H1 (cell line): Measurements from ENCODE around the gene RPLP2.

Source experiments
- BACH1 ChIP-seq: IDR thresholded peaks from 2 replicates; pipeline ENCODE4 v1.6.1; 2012; ENCODE audit warnings: low read length, improper control_type of control experiment
- CREB1 ChIP-seq: IDR thresholded peaks from 2 replicates; pipeline ENCODE4 v1.6.1; 2012; ENCODE audit warnings: inconsistent platforms
- CTCF ChIP-seq, 3 experiments: IDR thresholded peaks; 1 replicate in 2 of 3; 2 replicates in 1 of 3; pipeline versions ENCODE4 v1.5.1 to v1.6.1; 2011; ENCODE audit warnings: low read length in 3 of 3, mild to moderate bottlenecking in 3 of 3, inconsistent platforms in 2 of 3, low read depth in 1 of 3, moderate library complexity in 1 of 3; ENCODE audit not compliant: insufficient read depth in 1 of 3; ENCODE audit errors: control extremely low read depth in 1 of 3
- EZH2 ChIP-seq: fragments of 200-600 bp; sonication (generic); IDR thresholded peaks from 2 replicates; pipeline ENCODE4 v1.7.1; 2012; ENCODE audit warnings: low read depth, mild to moderate bottlenecking, moderate library complexity, low read length, inconsistent platforms; ENCODE audit not compliant: severe bottlenecking
- JUND ChIP-seq: IDR thresholded peaks from 2 replicates; pipeline ENCODE4 v1.6.1; 2011; ENCODE audit warnings: mild to moderate bottlenecking, improper control_type of control experiment, low read length
- MAX ChIP-seq: IDR thresholded peaks from 2 replicates; pipeline ENCODE4 v1.6.1; 2012; ENCODE audit warnings: inconsistent platforms
- POLR2A ChIP-seq, 2 experiments: IDR thresholded peaks; 1 replicate in 1 of 2; 2 replicates in 1 of 2; pipeline ENCODE4 v1.6.1; 2011; ENCODE audit warnings: low read depth in 2 of 2, low read length in 2 of 2, mild to moderate bottlenecking in 2 of 2; ENCODE audit errors: control extremely low read depth in 1 of 2
- SUZ12 ChIP-seq: fragments of 200-600 bp; sonication (generic); IDR thresholded peaks from 2 replicates; pipeline ENCODE4 v1.6.1; 2012; ENCODE audit warnings: mild to moderate bottlenecking, inconsistent platforms, low read length, moderate library complexity, mixed read lengths
- TCF12 ChIP-seq: IDR thresholded peaks from 2 replicates; pipeline ENCODE4 v1.6.1; 2011; ENCODE audit warnings: low read depth, mild to moderate bottlenecking, low read length
- TF ChIP-seq, protein P1 (sequence below): IDR thresholded peaks from 2 replicates; pipeline ENCODE4 v1.6.1; 2011; ENCODE audit warnings: low read length, improper control_type of control experiment

- no peak for TF ChIP-seq EZH2
- TF ChIP-seq SUZ12: no peak
- no peak for TF ChIP-seq TCF12
- no peak for TF ChIP-seq POLR2A (IDR thresholded peaks at IDR 0.05; ENCODE audit: control extremely low read depth in 1 of 2, low read depth in 2 of 2, low read length in 2 of 2)
- no peak for TF ChIP-seq JUND
- TF ChIP-seq, protein P1, sequence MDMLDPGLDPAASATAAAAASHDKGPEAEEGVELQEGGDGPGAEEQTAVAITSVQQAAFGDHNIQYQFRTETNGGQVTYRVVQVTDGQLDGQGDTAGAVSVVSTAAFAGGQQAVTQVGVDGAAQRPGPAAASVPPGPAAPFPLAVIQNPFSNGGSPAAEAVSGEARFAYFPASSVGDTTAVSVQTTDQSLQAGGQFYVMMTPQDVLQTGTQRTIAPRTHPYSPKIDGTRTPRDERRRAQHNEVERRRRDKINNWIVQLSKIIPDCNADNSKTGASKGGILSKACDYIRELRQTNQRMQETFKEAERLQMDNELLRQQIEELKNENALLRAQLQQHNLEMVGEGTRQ: no peak
- no peak for TF ChIP-seq BACH1
- peak; percentile 65; the same call in 1 of the 2 replicates for TF ChIP-seq MAX
- TF ChIP-seq CTCF (IDR thresholded peaks at IDR 0.05; ENCODE audit: control extremely low read depth in 1 of 3, insufficient read depth in 1 of 3, low read depth in 1 of 3, low read length in 3 of 3): peak in 2 of 3 experiments; percentile 76 to 79; a peak in 3 of 4 replicates
- TF ChIP-seq CREB1: no peak; the same call in 1 of the 2 replicates
Observed at GRCh38 chr11:848380-848931, 38.7 kb downstream of the RPLP2 start.
